Right lobe of liver (tissue), 4 donors: ENCODE measurements around the gene PRR23A.

Experiments
- CTCF ChIP-seq, 4 donors: fragments of 200-600 bp in 3 of 4; fragments of 450-650 bp in 1 of 4; IDR thresholded peaks; one replicate each; pipeline versions ENCODE4 v1.5.1 to v1.8.0; 2016 to 2022; ENCODE audit warnings: antibody characterized with exemption in 4 of 4, mild to moderate bottlenecking in 2 of 4
- POLR2A ChIP-seq: fragments of 450-650 bp; IDR thresholded peaks from one replicate; pipeline ENCODE4 v1.6.1; 2017; ENCODE audit warnings: antibody characterized with exemption, mild to moderate bottlenecking
- donor health status: DM: no; HTN: no; CAD: no.
- donor health status: DM: no; HTN: no; CAD: no.
- donor health status: DM: no; HTN: yes; CAD: no.

- TF ChIP-seq CTCF (IDR thresholded peaks at IDR 0.05) (no peak), POLR2A (no peak)
These were observed 10.4 kb downstream of the PRR23A start for GRCh38 chr3:138995706-138996105.
